HepG2 (cell line): ENCODE results near the gene GPS2. TPM values are rescaled to one million over a fixed set of nuclear protein-coding genes. Genes with fewer than 3 reads are reported as not detected.

ENCODE experiments used
- ADNP ChIP-seq: sonication (generic); formaldehyde crosslinking; IDR thresholded peaks from 2 replicates; pipeline ENCODE4 v1.4.0; 2020; ENCODE audit warnings: missing genetic modification reagents
- AHDC1 ChIP-seq: sonication (generic); formaldehyde crosslinking; IDR thresholded peaks from 2 replicates; pipeline ENCODE4 v1.5.1; 2020; ENCODE audit warnings: mild to moderate bottlenecking, missing genetic modification reagents, borderline replicate concordance
- DNMT3B ChIP-seq: conservative IDR thresholded peaks from 2 replicates; pipeline ENCODE4 v1.6.1; 2016; ENCODE audit warnings: missing biosample characterization, control low read depth
- HBP1 ChIP-seq: IDR thresholded peaks from 2 replicates; pipeline ENCODE4 v1.6.1; 2016; ENCODE audit warnings: low read depth, control low read depth
- MYC ChIP-seq: sonication (generic); formaldehyde crosslinking; IDR thresholded peaks from 2 replicates; pipeline ENCODE4 v1.9.0; 2021; ENCODE audit warnings: missing genetic modification reagents, borderline replicate concordance
- PLSCR1 ChIP-seq: sonication (generic); formaldehyde crosslinking; IDR thresholded peaks from 2 replicates; pipeline ENCODE4 v1.5.0; 2020; ENCODE audit warnings: missing genetic modification reagents, mild to moderate bottlenecking, borderline replicate concordance
- RBM39 ChIP-seq: fragments of 200-400 bp; formaldehyde crosslinking; IDR thresholded peaks from one replicate; pipeline ENCODE4 v1.6.1; 2018; ENCODE audit warnings: antibody characterized with exemption, mild to moderate bottlenecking, low read depth, low read length; ENCODE audit not compliant: poor library complexity, severe bottlenecking
- RFX1 ChIP-seq: fragments of 450-650 bp; IDR thresholded peaks from 2 replicates; pipeline ENCODE4 v1.6.1; 2017
- SETDB1 ChIP-seq: sonication (generic); formaldehyde crosslinking; IDR thresholded peaks from 2 replicates; pipeline ENCODE4 v1.5.1; 2020; ENCODE audit warnings: missing genetic modification reagents, mild to moderate bottlenecking, borderline replicate concordance
- U2AF2 ChIP-seq: fragments of 200-400 bp; formaldehyde crosslinking; IDR thresholded peaks from 2 replicates; pipeline ENCODE4 v1.6.1; 2017; ENCODE audit warnings: low read depth, mild to moderate bottlenecking, low read length
- ZEB1 ChIP-seq: IDR thresholded peaks from 2 replicates; pipeline ENCODE4 v1.6.1; 2012; ENCODE audit warnings: mild to moderate bottlenecking, low read depth, inconsistent platforms; ENCODE audit not compliant: insufficient replicate concordance
- ZFP62 ChIP-seq: sonication (generic); formaldehyde crosslinking; IDR thresholded peaks from 2 replicates; pipeline ENCODE4 v1.4.0; 2020; ENCODE audit warnings: missing genetic modification reagents
- ZNF235 ChIP-seq: sonication (generic); formaldehyde crosslinking; IDR thresholded peaks from 2 replicates; pipeline ENCODE4 v1.8.1; 2023; ENCODE audit warnings: mild to moderate bottlenecking, missing genetic modification reagents, borderline replicate concordance
- ZNF382 ChIP-seq: sonication (generic); formaldehyde crosslinking; IDR thresholded peaks from 2 replicates; pipeline ENCODE4 v1.5.0; 2020; ENCODE audit warnings: missing genetic modification reagents, mild to moderate bottlenecking, borderline replicate concordance
- ZNF468 ChIP-seq: sonication (generic); formaldehyde crosslinking; IDR thresholded peaks from 2 replicates; pipeline ENCODE4 v1.8.0; 2022; ENCODE audit warnings: mild to moderate bottlenecking, moderate library complexity, missing genetic modification reagents
- ZNF556 ChIP-seq: sonication (generic); formaldehyde crosslinking; IDR thresholded peaks from 2 replicates; pipeline ENCODE4 v1.4.0; 2020; ENCODE audit warnings: mild to moderate bottlenecking, missing genetic modification reagents, borderline replicate concordance
- ZNF75D ChIP-seq: sonication (generic); formaldehyde crosslinking; IDR thresholded peaks from 2 replicates; pipeline ENCODE4 v1.8.1; 2023; ENCODE audit warnings: missing genetic modification reagents, mild to moderate bottlenecking, borderline replicate concordance
- ZNF773 ChIP-seq: sonication (generic); formaldehyde crosslinking; IDR thresholded peaks from 2 replicates; pipeline ENCODE4 v1.4.0; 2020; ENCODE audit warnings: missing genetic modification reagents, borderline replicate concordance
- ZNF800 ChIP-seq: sonication (generic); formaldehyde crosslinking; IDR thresholded peaks from 2 replicates; pipeline ENCODE4 v1.4.0; 2020; ENCODE audit warnings: missing genetic modification reagents
- polyA plus RNA-seq, 8 experiments: library from polyadenylated mRNA; depleted of rRNA in 3 of 8; stranded (reverse) in 7 of 8; unstranded in 1 of 8; fragments of >200 nt; fragmentation: Illumina TruSeq in 4 of 8; extraction: Trizol in 4 of 8; gene quantifications; 2 replicates each; pipeline versions ENCODE4 v1.2.1 to v1.2.3, GENCODE V29; 2011 to 2016; ENCODE audit warnings: low read depth in 4 of 8, missing spikeins in 1 of 8, mixed read lengths in 1 of 8; ENCODE audit not compliant: insufficient read depth in 1 of 8
- total RNA-seq, 5 experiments: library from RNA; depleted of rRNA; stranded (reverse); fragments of >200 nt; fragmentation: Illumina TruSeq; extraction: Trizol; gene quantifications; 2 replicates each; pipeline ENCODE4 v1.2.3, GENCODE V29; 2016; ENCODE audit warnings: low read depth in 1 of 5

Gene GPS2
- total and polyA plus RNA-seq, 2 of the 13 experiments (the other 11 are each of a cell fraction or from before 2014, with no cell fraction given), result 58.0 to 59.4 TPM

GRCh38 chr17:7306911-7307685 lies 8.1 kb downstream of the GPS2 start, which contains the start of gene EIF5A (continued):
- TF ChIP-seq AHDC1 (CRISPR knock-in tag) (no peak), MYC (CRISPR knock-in tag) (peak; percentile 52; the same call in 1 of the 2 replicates), ADNP (CRISPR knock-in tag) (no peak), PLSCR1 (no peak), U2AF2 (no peak), ZNF235 (CRISPR knock-in tag) (0 out of 2 replicates have a peak, but pooled peaks have one; percentile 39), DNMT3B (CRISPR knock-in tag) (no peak), ZNF800 (CRISPR knock-in tag) (0 out of 2 replicates have a peak, but pooled peaks have one; percentile 32), ZNF468 (CRISPR knock-in tag) (no peak), ZNF556 (CRISPR knock-in tag) (peak; percentile 67; the same call in 1 of the 2 replicates), ZFP62 (CRISPR knock-in tag) (no peak), RFX1 (no peak), ZNF382 (CRISPR knock-in tag) (no peak), SETDB1 (CRISPR knock-in tag) (no peak), ZNF773 (CRISPR knock-in tag) (no peak), RBM39 (no peak), ZNF75D (CRISPR knock-in tag) (no peak), HBP1 (CRISPR knock-in tag) (no peak), ZEB1 (no peak)
